ENCODE results near the gene ASTL.
A peak's percentile ranks its signal among the peaks of the same experiment; 100 is the strongest.

The ASTL gene

GRCh38 chr2:96124406-96125265 is 13.7 kb downstream of the ASTL start:
- no peak for DNase-seq

DNA sequence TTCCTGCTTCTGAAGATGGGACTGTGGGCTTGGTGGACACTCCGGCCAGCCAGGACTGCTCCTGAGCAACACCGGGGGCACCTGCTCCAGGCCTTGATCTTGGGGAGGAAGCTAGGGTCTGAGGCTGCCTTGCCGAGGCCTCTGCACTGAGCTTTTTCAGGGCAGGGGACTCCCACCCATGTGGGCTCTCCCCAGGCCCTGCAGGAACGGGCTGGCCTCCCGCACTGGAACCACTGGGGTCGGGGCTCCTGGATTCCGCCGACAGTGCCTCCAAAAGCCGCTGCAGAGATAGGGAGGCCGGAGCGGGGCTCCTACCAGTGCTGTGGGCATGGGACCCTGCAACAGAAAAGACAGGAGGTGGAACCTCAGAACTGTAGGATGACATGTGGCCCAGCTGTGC is 14.4 kb downstream of the ASTL start:
- DNase-seq = no peak

DNA sequence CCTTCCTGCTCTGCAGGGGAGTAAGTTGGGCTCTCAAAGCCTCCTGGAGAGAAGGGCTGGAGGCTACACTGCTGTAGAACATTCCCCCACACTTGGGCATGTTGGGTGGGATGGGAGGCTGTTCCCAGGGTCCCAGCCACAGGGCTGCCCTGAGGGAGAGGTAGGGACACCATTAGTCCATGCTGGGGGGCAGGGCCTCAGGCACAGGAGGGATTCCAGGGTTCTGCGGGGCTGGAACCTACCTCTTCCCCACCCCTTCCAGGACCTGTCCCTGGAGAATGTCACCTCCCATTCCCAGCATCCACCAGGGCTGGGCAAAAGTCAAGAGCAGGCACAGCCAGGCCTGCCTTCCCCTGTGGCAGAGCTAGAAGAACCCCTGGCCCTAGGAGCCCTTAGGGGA is 15.0 kb downstream of the ASTL start:
- no peak for DNase-seq

GRCh38 chr2:96122391-96122790 is 15.9 kb downstream of the ASTL start:
- no peak for DNase-seq

DNA sequence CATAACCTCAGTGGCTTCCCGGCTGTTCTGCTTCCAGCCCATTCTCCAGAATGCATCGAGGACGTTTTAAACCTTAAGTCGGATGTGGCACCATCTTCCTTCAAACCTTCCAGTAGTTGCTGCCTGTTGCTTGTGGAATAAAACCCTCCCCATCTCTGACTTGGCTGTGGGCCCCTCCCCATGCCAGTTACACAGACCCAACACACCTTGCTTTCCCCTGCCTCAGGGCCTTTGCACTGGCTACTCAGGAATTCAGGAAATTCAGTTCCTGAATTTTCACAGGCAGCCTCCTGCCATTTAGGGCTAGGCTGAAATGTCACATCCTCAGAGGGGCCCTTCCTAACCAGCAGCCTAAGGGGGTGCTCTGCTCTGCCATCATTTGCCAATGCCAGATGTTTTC is 16.9 kb downstream of the ASTL start:
- DNase-seq = no peak

DNA sequence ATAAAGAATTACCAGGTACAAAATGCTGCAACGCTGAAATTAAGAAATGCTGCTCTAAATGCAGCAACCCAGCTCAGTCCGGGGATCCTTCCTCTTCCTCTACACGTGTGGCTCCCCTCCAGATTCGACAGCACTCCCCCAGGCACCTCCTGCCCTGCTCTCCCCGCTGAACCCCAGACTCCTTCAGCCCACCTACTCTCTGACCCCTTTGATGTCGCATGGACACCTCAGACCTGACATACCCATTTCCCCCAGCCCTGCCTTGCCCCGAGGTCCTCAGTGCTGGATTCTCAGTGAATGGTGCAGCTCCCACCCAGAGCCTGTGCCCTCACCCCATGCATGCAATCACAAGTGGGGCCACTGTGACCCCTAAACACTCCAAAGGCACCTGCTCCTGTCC is 17.3 kb downstream of the ASTL start:
- DNase-seq = no peak

GRCh38 chr2:96120091-96120720 is 18.1 kb downstream of the ASTL start:
- DNase-seq = no peak

DNA sequence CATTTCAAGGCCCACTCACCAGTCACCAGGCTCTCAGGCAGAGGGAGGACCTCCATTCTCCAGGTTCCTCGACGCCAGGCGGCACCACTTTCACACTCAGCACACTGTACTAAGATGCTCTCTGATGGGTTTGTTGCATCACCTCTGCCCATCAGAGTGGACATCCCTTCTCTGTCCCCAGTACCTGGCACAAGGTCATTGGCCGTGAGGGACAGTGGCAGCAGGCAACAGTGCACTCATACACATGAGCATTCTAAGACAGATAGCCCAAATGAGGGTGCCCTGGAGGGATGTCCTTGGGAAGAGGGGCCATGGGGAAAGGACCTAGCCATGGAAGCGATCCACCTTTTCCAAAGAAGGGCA is 18.9 kb downstream of the ASTL start:
- DNase-seq = no peak

GRCh38 chr2:96118698-96119388 is 19.5 kb downstream of the ASTL start:
- DNase-seq = no peak

GRCh38 chr2:96117701-96118588 is 20.4 kb downstream of the ASTL start:
- DNase-seq = no peak

DNA sequence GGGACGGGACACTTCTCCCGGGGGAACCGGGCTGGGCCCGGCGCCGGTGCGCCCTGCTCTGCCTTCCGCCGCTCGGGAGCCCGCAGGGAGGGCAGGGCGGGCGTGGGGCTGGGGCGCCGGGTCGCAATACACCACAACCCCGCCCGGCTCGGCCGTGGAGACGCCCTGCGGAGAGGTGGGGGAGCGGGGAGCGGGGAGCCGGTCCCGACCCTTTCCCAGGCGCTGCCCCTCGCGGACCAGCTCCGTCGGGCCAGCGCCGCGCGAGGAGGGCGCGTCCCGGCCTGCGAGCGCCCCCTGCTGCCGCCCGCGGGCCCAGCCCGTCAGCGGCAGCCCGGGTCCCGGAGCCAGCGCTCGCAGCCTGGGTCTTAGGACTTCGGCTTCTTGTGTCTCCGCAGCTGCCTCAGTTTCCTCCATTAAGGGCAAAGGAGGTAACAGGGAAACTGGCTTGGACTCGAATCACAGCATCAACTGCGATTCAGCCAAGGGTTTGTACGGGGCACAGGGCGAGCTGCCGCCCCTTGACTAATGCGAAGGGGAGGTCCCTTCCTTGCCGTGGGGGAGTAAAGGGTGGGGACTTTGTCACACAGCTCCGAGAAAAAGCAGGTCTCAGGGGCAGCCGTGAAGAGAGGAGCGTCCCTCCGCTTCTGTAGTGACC is 21.3 kb downstream of the ASTL start:
- peak; percentile 34 for DNase-seq

DNA sequence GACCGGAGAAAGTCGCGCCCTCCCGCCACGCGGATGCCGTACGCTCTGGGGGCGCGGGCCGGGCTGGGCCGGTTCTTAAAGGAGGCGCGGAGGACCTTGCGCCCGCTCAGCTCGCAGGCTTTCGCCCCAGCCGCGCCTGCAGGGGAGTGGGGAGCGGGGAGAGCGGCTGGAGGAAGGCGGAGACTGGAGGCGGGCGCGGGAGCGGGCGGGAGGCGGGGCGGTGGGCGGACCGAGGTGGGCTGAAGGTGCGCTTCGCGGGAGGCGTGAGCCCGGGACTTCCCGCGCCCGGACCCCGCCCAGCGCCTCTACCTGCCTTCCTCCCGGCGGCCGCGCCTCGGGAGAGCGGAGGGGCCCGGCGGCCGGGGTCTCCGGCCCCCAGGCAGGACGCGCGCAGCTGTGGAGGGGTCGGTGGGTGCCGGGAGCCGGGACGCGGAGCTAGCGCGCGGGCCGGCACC is 21.9 kb downstream of the ASTL start, which contains the start of gene ADRA2B:
Gene ADRA2B (minus strand): TSS at position 148 of the 455 bp plus-strand sequence. CDS start 422 bp downstream, outside the sequence.
- peak; percentile 67 for DNase-seq

DNA sequence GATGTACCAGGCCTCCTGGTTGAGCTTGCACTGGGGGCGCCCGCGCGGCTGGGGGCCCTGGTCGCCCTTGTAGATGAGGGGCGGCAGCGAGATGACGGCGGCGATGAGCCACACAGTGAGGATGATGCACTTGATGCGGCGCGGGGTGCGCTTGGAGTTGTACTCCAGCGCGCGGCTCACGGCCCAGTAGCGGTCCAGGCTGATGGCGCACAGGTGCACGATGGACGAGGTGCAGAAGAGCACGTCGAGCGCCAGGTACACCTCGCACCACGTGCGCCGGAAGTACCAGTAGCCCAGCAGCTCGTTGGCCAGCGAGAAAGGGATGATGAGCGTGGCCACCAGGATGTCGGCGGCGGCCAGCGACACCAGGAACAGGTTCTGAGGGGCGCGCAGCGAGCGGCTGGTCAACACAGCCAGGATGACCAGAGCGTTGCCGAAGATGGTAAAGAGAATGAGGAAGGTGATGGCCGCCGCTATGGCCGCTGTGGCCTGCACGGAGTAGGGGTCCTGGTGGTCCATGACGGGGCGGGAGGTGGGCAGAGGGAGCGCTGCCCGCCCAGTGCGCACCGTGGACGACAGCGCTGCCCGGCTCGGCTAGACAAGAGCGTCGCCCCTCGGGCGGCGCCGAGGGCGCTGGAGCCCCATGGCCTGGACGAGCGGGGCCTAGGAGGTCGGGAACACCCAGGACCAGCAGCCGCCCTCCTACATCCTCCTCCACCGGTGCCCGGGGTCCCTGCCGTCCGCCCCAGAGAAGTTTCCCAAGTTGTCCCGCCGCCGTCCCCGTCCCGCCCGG is 22.5 kb downstream of the ASTL start:
- DNase-seq = no peak

DNA sequence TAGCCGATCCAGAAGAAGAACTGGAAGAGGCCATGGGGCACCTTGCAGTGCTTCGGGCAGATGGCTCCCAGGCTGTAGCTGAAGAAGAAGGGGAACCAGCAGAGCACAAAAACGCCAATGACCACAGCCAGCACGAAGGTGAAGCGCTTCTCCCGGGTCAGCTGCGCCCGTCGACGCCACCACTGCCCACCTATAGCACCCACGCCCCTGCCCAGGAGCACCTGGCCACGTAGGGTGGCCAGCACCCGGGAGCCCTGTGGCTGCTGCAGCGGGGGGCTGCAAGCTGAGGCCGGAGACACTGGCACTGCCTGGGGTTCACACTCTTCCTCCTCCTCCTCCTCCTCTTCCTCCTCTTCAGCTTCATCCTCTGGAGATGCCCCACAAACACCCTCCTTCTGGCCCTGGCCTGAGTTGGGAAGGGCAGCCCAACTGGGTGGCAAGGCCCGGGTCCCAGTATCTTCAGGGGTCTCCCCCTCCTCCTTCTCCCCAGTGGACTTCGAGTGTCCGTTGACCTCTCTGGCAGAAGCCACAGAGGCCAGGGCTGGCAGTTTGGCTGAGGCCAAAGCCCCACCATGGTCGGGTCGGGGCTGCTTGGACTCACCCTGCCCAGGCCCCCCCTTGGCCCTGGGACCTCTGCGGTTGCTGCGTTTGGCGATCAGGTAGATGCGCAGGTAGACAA is 23.3 kb downstream of the ASTL start:
- DNase-seq = no peak

DNA sequence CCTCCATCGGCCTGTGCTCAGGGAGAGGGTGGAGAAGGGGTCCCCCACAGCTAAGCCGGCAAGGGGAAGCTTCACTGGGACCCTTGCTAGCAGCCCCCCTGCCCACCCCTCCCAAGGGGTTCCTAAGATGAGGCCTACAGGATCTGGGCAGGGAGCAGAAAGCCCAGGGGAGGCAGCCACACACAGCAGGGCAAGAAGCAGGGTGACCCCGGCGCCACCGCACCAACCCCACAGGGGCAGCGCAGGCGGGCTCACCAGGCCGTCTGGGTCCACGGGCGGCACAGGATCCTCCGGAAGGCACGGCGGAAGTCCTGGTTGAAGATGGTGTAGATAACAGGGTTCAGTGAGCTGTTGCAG is 23.8 kb downstream of the ASTL start:
- DNase-seq = no peak

DNA sequence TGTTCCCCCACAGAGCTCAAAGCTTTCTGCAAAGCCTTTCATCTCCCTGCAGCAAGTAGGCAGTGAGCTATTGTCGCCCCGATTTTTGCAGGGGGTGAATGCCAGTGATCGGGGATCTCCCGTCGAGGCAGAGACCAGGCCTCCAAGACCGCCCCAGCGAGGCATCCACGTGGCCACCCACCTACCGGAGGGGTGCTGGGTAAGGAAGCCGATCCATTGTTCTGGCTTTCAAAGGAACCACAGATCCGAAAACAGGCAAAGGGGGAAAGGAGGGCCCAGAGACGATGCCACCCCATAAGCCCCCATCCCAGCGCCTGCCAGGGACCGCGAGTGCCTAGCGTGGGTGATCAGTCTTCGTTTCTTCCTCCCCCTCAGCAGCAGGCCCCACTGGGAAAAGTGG is 24.4 kb downstream of the ASTL start:
- no peak for DNase-seq

GRCh38 chr2:96113367-96113677 is 25.0 kb downstream of the ASTL start:
- DNase-seq = no peak

DNA sequence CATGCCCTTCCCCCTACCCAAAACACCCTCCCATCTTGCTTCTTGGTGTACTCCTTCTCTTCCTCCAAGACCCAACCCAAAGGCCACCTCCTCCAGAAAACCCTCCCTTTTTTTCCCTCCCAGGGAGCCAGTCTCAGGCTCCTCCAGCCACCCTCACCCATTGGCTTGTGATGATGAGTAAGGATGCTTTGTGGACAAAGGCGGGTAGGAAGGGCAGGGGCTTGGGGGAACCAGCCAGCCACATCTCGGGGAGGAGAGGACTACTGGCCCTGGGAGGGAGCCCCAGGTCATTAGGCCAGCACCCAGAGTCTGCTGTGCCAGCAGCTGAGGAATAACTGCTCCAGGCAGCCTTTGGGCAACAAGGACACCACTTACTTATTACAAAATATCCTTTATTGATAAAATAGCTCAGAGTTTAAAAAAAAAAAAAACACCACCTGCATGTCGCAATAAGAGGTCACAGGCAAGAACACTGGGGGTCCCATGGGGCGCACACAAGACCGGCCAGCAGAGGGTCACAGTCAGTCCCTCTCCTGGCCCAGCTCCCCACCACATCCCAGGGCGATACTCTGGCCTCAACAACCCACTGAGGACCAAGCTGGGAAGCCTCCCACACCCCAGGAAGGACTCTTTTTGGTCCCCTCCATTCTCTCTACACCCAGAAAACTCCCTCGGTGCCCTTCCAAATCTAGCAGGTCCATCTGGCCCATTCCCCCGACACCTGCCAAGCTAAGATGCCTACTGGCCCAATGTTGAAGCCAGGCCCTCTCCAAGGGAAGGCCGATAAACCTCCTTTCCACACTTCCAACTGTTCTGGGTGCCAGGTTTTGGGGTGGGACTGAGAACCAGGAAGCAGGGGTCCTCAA is 25.6 kb downstream of the ASTL start:
- no peak for DNase-seq

GRCh38 chr2:96111823-96112500 is 26.3 kb downstream of the ASTL start:
- DNase-seq = no peak

All from effector CD8-positive, alpha-beta T cell (primary cell).